SH-SY5Y (cell line): ENCODE data around the gene ESYT3.

ENCODE experiments used
- GATA2 ChIP-seq: IDR thresholded peaks from 2 replicates; pipeline ENCODE4 v1.6.1; 2011; ENCODE audit warnings: mild to moderate bottlenecking, low read depth, low read length
- GATA3 ChIP-seq: IDR thresholded peaks from 2 replicates; pipeline ENCODE4 v1.6.1; 2011; ENCODE audit warnings: low read depth, mild to moderate bottlenecking, low read length, moderate library complexity

DNA sequence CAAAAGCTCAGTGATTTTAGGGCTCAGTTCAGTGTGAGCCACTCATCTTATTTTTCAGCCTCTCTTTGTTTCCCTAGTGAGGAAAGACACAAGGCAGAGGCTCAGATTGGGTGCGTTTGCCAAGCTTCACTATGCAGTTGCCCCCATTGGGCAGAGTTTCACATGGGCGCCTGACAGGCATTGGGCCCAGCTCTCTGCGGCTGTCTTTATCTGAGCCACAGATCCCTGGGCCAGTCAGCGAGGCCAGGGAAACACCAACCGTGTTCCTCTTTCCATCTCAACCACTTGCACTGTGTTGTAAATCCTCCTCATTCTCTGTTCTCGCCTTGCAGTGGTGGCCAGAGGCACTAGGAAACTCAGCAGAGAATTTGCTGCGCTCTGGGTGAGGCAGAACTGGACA, 10.8 kb downstream of the ESYT3 start:
- TF ChIP-seq GATA2 (no peak), GATA3 (no peak)
